GM18526 (cell line): ENCODE results near the gene VWC2.

Source experiments
- POLR2A ChIP-seq: IDR thresholded peaks from 3 replicates; pipeline ENCODE4 v1.6.1; 2011; ENCODE audit not compliant: insufficient read length; ENCODE audit errors: extremely low read depth

The VWC2 gene

GRCh38 chr7:49860293-49860692, 86.9 kb downstream of the VWC2 start:
- no peak for TF ChIP-seq POLR2A

DNA sequence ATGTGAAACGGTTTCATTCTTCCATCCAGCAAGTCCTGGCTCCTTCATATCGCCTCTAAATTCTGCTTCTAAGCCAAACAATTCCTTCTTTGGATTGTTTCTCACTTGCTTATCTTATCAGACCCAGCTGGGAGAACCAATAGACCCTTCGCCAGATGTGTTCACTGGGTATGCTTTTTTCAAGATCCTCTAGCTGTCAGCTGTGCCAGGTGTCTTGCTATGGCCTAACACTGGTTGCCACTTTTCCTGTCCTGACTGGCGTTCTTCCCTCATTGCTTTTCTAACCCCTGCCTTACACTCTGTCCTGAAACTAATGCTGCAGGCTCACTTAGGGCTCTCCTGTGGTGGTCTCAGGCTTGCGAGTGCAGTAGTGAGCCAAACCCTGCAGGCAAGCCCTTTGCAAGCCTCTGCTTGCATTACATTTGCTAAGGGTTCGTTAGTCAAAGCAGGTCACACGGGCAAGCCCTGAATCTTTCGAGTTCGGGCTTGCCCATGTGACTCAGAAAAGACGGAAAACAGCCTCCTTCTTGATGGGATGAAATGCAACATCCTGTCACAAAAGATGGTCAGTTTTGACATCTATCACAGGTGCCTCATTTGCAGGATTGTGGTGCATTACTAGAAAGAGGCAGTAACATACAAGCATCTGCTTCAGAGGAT, 92.8 kb downstream of the VWC2 start:
- no peak for TF ChIP-seq POLR2A

- no peak for TF ChIP-seq POLR2A
Observed at GRCh38 chr7:49866910-49867309, 93.5 kb downstream of the VWC2 start.

GRCh38 chr7:49873420-49873819, 100.0 kb downstream of the VWC2 start:
- no peak for TF ChIP-seq POLR2A

- TF ChIP-seq POLR2A: no peak
Observed at GRCh38 chr7:49875336-49875735, 101.9 kb downstream of the VWC2 start.

DNA sequence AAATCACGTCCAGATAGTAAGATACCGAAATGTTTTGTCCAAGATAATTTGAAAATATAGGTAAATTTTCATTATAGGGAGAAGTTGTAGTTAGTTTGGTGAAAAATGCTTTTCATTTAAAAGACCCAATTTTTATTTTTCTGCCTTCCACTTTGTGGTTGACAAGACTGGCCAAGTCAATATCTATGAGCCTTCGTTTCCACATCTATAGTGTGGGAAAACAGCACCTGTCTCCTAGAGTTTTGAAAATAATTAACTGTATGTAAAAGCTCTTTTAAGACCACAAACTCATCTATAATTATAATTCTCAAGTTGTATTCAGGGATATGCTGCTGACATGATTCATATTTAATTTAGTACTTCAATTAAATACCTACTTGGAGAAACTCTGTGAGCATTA, 102.8 kb downstream of the VWC2 start:
- no peak for TF ChIP-seq POLR2A

DNA sequence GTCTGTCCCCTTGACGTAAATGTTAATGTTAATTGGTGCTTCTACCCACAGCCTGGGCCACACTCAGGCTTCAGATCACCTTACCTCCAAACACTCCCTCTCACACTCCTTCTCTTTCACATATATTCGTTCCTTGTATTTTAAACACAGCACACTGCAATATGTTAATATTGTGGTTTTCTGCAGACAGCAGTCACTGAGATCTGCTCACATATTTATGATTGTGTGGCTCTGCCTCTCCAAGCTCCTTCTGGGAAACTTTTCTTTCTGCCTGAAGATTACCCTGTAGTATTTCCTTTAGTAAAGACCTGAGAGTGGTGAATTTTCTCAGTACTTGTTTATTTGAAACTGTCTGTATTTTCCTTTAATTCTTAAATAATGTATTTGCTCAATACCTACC, 104.7 kb downstream of the VWC2 start:
- TF ChIP-seq POLR2A: no peak

GRCh38 chr7:49878627-49879026, 105.2 kb downstream of the VWC2 start:
- TF ChIP-seq POLR2A: no peak

GRCh38 chr7:49883933-49884332, 110.5 kb downstream of the VWC2 start:
- no peak for TF ChIP-seq POLR2A

DNA sequence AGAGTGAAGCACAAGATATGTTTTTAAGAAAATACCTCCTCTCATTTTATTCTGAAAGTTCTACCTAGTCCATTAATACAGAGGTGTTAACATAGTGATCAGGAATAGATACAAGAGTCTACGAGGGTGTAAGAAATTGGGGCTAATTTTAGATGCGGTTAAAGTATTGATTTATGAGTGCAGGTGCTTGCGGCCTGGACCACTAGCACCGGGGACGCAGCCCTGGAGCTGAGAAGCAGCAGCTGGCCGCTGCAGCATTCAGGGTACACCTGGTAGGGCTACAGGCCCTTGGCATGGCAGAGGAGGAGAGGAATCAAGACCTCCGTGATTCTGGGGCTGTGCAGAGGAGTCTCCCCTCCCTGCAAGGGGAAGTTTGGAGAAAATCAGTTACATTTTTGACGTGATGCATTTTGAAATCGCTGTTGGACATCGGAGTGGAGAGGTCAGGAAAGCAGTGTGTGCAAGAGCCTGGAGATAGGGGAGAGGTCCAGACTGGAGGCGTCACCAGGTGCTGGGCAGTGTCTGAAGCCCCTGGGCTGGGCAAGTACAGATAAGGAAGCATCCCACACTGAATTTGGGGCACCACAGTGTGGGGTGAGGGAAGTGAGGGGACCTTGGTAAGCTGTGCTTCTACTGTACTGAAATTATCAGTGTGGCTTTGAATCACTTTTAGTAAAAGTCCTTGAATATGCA, 112.3 kb downstream of the VWC2 start:
- TF ChIP-seq POLR2A: no peak

DNA sequence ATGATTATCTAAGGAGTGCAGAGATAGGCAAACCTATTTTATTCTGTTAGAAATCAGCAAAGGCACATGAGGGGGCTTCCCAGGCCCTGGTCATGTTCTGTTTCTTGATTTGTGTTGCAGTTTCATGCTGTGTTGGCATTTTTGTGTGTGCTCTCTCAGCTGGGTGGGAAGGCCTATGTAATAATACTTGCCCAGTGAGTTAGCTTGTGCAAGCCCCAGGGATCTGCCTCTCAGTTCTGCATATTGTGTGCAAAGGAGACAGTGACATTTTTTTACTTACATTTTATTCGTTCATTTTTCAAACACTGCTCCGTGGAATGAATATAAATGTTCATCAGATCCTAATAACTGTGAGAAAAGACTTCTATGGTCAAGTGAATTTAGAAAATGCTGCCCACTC, 119.0 kb downstream of the VWC2 start:
- TF ChIP-seq POLR2A: no peak

- no peak for TF ChIP-seq POLR2A
Observed at GRCh38 chr7:49893131-49893530, 119.7 kb downstream of the VWC2 start.

DNA sequence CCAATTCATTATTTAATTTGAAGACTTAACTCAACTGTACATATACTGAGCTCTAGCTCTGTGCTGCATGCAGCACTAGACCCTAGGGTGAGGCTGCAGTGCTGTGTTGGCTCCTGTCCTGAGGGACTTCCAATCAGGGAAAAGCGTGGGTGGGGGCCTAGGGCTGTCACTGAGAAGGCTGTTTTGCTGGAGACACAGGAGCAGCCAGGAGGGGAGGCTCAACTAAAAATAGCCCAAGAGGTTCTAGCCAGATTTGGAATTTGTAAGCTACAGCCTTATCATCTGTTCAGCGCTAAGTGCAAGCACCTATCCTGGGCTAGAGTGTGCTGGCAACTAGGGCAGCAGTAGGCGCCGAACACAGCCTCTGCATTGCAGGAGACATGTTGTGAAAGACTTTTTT, 121.1 kb downstream of the VWC2 start:
- TF ChIP-seq POLR2A: no peak

DNA sequence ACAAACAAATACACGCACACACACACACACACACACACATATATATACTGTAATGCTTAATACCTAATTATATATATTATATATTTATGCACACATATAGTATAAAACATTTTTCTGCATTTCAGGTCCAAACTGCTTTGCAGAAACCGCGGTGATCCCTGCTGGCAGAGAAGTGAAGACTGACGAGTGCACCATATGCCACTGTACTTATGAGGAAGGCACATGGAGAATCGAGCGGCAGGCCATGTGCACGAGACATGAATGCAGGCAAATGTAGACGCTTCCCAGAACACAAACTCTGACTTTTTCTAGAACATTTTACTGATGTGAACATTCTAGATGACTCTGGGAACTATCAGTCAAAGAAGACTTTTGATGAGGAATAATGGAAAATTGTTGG, 138.5 kb downstream of the VWC2 start:
- no peak for TF ChIP-seq POLR2A

- no peak for TF ChIP-seq POLR2A
Observed at GRCh38 chr7:49926720-49927119, 153.3 kb downstream of the VWC2 start.

GRCh38 chr7:49927631-49928030, 154.2 kb downstream of the VWC2 start:
- TF ChIP-seq POLR2A: no peak

DNA sequence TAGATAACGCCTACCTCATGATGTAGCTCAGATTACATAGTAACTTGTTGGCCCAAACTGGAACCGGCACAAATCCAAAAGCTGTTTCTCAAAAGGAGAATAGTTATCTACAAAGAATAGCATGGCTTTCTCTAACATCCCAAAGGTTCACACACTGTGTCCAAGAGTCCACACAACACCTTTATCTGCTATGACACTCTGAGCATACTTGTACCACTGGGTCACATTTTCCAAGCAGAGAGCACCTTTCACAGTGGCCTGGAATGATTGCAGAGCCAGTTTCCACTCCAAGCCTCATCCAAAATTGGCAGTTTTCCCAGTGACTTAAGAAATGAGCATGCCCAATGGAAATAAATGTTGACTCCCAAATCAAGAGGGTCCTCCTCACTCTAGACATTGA, 155.3 kb downstream of the VWC2 start:
- TF ChIP-seq POLR2A: no peak

- TF ChIP-seq POLR2A: no peak
Observed at GRCh38 chr7:49931627-49932026, 158.2 kb downstream of the VWC2 start.

- TF ChIP-seq POLR2A: no peak
Observed at GRCh38 chr7:49937608-49938007, 164.2 kb downstream of the VWC2 start.
